HG03558 (cell line): ENCODE data around the gene RPS6KA4.

Experiments
- ATAC-seq: cut with Tn5 transposase; IDR thresholded peaks from one replicate; pipeline ENCODE4 v1.9.1; 2021; ENCODE audit warnings: moderate number of reproducible peaks; ENCODE audit not compliant: unreplicated experiment; ENCODE audit errors: extremely low read depth

The RPS6KA4 gene

DNA sequence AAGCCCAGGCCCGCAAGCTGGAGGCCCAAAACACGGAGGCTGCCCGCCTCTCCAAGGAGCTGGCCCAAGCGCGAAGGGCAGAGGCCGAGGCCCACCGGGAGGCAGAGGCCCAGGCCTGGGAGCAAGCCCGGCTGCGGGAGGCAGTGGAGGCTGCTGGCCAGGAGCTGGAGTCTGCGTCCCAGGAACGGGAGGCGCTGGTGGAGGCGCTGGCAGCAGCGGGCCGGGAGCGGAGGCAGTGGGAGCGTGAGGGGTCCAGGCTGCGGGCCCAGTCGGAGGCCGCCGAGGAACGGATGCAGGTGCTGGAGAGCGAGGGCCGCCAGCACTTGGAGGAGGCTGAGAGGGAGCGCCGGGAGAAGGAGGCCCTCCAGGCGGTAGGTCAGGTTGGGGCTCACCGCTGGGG, 14.2 kb upstream of the RPS6KA4 start:
- ATAC-seq: no peak

DNA sequence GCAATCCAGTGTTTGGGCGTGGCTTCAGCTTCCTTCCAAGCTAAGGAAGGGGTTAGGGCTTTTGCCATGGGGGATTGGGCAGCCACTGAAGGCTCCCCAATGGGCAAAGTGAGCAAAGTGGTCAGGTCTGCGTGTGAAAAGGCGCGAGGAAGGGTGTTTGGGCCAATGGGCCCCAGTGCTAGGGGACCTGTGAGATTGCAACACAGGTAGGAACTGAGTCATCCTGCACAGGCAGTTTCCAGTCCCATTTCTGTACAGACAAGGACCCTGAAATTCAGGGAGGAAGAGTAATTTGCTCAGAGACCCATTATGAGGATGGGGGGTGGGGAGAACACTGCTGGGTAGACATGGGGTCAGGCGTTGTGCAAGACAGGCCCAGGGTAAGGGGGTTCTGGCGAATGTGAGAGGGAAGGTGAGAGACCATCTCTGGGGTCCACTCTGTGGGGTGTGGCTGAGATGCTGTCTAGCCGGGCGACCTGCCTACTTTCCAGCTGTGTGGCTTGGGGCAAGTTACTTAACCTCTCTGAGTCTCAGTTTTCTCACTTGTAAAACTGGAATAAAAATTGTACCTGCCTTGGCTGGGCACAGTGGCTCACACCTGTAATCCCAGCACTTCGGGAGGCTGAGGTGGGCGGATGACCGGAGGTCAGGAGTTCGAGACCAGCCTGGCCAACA, 11.6 kb upstream of the RPS6KA4 start:
- no peak for ATAC-seq

DNA sequence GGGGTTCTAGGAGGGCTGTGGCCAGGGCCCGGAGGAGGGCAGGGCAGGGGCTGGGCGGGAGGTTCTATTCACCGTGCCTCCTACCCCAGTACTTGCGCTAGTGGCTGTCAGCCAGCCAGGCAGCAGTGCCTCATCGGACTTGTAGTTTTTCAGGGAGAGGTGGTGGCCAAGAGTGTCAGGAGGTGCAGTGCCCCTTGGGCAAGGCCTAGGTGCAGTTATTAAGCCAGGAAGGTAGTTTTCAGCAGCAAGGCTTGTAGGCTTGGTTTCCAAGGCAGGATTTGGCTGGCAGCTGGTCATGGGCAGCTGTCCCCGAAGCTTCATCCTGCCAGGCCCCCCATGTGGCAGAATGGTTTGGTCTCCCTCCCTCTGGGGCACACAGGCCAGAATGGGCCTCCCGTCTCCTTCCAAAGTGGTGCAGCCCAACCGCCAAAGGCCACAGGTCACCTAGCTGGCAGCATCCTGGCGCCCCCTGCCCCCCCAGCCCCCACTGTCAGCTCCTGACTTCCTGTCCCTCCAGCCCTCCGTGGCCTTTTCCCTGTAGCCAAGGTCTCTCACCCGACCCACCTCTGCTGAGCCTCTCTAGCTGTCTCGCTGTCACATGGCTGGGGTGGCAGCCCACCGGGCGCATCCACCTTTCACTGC, 10.5 kb upstream of the RPS6KA4 start:
- ATAC-seq: no peak

DNA sequence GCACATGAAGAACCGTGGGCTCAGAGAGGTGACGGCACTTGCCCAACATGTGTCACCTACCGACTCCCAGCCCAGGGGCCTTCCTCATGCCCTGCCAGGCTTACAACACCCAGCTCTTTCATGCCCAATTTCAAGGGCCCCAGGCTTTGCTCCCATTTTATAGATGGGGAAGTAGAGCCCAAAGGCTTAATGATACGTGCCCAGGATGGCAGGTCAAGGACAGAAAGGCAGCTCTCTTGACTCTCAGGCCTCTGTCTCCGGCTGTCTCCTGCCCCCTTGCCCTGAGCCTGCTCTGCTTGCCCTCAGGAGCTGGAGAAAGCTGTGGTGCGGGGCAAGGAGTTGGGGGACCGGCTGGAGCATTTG, 10.0 kb upstream of the RPS6KA4 start:
- ATAC-seq: no peak

DNA sequence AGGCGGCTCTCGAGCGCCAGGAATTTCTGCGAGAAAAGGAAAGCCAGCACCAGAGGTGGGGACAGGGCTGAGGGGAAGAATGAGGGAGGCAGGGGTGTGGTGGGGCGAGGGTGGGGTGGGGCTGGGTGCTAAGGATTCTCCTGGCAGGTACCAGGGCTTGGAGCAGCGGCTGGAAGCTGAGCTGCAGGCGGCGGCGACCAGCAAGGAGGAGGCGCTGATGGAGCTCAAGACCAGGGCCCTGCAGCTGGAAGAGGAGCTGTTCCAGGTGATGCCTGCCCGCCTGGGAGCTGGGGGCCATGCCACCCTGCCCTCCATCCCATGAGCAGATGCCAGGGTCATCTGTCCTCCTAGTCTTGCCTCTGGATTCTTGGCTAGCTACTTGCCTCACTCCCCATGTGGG, 9.6 kb upstream of the RPS6KA4 start:
- no peak for ATAC-seq

DNA sequence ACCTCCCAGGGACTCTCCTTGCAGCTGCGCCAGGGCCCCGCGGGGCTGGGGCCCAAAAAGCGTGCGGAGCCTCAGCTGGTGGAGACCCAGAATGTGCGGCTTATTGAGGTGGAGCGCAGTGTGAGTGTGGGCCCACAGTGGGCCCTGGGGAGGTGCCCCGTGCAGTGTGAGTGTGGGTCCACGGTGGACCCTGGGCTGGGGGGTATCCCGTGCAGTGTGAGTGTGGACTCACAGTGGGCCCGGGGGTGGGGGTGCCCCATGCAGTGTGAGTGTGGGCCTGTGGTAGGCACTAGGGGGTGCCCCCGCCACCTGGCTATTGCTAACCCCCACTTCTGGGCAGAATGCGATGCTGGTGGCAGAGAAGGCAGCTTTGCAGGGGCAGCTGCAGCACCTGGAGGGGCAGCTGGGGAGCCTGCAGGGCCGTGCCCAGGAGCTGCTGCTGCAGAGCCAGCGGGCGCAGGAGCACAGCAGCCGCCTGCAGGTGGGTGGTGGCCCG, 7.8 kb upstream of the RPS6KA4 start:
- no peak for ATAC-seq

DNA sequence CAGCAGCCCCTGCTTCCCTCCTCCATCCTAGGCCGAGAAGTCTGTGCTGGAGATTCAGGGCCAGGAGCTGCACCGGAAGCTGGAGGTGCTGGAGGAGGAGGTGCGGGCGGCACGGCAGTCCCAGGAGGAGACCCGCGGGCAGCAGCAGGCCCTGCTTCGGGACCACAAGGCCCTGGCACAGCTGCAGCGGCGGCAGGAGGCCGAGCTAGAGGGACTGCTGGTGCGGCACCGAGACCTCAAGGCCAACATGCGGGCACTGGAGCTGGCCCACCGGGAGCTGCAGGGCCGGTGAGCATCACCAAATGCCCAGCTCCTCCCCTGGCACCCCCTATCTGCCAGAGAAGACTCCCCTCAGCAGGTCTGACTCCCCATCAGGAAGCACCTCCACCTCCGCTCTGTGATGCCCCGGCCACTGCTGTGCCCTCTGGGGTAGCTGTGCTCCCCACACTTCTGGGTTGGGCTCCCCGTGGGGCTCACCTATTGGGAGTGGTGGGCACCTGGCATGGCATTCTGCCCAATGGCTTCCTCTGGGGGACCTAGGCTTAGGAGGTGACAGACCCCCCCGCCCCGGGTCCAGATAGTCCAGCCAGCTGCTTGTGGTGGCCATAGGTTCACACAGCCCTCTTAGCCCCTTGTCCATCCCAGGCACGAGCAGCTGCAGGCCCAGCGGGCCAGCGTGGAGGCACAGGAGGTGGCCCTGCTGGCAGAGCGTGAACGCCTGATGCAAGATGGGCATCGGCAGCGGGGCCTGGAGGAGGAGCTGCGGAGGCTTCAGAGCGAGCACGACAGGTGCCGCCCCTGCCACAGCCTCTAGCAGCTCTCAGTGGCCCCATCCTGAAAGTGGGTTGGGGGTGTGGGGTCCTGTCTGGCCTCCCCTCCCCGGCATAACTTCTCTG, 6.6 kb upstream of the RPS6KA4 start:
- ATAC-seq: no peak

DNA sequence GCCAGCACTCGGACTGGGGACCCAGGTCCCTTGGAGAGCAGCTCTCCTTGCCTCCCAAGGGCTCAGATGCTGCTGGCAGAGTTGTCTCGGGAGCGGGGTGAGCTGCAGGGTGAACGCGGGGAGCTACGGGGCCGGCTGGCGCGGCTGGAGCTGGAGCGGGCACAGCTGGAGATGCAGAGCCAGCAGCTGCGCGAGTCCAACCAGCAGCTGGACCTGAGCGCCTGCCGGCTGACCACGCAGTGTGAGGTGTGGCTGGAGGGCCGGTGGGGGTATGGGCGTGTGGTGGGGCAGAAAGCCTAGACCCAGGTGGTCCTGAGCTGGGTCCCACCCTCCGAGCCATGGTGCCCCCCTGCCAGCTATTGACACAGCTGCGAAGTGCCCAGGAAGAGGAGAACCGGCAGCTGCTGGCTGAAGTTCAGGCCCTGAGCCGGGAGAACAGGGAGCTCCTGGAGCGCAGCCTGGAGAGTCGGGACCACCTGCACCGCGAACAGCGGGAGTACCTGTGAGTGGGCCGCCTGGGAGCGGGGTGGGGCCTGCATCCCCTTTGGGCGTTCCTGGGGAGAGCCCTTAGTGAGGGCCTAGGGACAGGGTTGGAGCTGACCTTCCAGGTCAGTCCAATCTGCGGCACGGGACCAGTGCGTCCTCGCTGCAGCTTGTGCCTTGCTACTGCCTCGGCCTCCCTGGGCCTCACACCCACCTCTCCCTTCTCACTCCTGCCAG, 5.8 kb upstream of the RPS6KA4 start:
- ATAC-seq: no peak

DNA sequence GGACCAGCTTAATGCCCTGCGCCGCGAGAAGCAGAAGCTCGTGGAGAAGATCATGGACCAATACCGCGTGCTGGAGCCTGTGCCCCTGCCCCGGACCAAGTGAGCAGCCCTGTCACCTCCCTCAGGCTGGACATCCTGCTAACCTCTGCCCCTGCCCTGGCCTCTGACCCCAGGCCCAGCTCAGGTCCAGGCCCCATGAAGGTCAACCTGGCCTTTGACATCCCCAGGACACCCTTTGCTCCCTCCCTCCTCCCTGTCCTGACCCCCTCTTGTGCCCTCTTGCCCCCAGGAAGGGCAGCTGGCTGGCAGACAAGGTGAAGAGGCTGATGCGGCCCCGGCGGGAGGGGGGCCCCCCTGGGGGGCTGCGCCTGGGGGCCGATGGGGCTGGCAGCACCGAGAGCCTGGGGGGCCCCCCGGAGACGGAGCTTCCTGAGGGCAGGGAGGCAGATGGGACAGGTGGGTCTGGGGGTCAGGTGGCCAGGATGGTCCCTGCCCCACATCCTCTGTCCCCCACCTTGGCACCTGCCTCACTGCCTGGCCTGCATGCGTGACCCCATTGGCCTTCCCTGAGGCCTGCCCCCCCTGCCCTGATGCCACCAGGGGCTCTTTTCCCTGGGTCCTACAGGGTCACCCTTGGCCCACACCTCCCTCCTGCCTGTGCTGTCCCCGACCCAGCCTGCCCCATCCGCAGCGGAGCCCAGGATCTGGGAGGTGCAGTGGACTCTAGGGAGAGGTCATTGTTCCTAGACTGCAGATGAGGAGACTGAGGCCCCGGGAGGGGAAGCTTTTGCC, 5.1 kb upstream of the RPS6KA4 start:
- ATAC-seq: no peak

DNA sequence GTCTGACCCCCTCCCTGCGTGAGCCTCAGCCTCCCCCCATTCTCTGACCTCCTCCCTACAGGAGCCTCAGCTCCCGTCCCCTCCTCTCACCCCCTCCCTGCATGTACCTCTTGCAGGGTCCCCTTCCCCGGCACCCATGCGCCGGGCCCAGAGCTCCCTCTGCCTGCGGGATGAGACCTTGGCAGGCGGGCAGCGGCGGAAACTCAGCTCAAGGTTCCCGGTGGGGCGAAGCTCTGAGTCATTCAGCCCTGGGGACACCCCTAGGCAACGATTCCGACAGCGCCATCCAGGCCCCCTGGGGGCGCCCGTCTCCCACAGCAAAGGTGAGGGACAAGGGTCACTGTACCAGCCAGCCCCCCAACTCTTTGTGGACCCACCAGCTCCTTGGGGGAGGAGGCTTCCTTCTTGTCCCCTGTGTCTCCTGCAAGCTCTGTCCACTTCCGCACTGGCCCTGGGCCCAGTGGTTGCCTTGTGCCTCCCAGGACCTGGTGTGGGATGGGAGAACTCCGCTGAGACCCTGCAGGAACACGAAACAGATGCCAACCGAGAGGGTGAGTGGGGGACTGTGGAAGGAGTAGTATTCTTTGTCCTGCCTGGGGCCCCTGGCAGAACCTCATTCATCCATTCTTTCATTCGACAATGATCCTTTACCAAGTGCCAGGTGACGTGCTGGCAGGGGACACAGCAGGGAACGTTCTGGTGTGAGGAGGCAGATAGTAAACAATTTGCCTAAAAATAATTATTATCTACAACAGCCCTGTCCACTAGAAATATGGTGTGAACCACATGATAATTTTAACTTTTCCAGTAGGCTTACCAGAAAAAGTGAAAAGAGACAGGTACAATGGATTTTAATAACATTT, 3.7 kb upstream of the RPS6KA4 start:
- no peak for ATAC-seq

DNA sequence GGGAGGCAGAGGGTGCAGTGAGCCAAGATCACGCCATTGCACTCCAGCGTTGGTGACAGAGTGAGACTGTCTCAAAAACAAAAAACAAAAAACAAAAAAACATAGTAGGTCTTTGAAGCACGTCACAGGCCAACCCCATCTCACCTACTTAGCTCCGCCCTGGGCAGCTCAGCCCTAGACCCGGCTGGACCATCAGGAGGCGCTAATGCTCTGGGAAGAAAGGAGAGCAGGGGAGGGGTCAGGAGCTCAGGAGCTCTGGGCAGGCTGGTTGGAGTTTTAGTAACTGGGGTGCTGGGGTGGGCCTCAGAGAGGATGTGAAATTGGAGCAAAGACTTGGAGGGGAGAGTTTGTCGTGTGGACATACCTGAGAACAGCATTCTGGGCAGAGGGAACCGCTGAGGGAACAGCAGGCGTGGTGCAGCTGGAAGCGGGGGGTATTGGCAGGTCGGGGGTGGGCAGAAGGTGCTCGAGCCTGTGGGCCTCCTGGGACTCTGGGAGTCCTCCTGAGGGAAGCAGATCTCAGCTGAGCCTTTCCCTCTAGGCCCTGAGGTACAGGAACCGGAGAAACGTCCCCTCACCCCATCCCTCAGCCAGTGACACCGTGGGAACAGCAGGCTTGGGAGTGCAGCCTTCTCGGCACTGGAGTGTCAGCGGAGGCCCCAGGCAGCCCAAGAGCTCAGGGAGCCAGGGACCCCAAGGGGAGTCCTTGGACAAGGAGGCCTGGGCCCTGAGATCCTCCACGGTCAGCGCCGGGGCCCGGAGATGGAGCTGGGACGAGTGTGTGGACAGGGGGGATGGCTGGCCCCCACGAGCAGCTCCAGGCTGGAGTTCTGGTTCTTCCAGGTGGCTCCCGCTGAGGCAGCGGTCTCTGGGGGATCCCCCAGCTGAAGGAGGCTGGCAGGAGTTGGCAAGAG, 2.2 kb upstream of the RPS6KA4 start:
- no peak for ATAC-seq

DNA sequence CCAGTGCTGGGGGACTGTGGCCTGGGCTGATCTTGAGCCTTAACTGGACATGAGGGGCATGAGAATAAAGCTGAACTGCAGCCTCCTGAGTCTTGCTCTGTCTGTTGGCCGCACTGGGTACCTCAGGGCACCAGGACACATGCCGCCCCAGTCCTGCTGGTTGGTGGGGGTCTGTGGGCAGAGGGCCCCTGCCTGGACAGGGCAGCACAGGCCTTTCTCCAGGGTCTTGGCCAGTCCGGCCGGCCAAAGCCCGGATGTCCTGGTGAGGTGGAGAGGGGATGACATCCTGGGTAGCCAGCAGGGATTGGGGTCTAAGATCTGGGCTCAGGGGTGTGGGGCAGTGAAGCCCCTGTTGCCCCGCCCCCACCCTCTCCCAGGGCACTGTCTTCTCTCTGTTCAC, 1.5 kb upstream of the RPS6KA4 start:
- no peak for ATAC-seq

DNA sequence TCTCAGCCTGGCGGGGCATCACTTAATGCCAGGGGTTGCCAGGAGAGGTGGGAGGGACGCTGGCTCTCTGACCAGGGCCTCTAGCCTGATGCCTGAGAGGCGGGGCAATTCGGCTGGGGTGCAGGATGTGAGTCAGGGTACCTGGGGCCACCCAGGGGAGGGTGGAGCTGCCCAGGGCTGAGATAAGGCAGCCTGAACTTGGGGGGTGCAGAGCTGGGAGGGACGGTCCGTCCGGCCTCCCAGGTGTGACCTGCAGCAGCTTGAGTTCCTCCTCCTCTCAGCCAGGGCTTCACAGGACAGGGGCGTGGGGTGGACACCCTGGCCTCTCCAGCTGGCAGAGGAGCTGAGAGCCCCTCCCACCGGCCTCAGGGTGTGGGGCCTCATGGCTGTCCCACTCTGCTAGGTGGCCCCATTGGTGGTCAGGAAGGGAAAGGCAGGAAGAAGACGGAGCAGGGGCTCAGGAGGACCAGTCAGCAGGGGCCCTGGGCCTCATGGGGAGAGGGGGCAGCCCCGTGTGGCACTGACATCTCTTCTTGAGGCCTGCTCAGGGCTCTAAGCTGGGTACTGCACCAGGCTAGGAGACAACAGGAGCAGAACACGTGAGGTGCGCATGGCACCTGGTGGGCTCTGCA, 942 bp upstream of the RPS6KA4 start:
- no peak for ATAC-seq

DNA sequence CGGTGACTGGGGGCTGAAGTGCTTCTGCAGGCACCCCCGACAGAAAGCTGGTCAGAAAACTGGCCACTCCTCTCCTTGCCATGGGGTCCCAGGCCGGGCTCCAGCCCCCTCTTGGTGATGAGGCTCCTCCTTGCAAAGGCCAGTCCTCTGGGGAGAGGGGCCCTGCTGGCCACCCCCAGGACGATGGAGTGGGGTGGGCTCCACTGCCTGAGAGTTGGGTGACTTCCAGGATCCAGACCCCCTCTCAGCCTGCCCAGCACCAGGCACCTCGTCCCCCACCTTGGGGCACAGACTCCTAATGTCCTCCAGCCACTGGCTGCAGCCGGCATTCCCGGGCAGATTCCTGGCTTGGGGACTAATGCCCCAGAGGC, 441 bp upstream of the RPS6KA4 start:
- ATAC-seq: no peak

DNA sequence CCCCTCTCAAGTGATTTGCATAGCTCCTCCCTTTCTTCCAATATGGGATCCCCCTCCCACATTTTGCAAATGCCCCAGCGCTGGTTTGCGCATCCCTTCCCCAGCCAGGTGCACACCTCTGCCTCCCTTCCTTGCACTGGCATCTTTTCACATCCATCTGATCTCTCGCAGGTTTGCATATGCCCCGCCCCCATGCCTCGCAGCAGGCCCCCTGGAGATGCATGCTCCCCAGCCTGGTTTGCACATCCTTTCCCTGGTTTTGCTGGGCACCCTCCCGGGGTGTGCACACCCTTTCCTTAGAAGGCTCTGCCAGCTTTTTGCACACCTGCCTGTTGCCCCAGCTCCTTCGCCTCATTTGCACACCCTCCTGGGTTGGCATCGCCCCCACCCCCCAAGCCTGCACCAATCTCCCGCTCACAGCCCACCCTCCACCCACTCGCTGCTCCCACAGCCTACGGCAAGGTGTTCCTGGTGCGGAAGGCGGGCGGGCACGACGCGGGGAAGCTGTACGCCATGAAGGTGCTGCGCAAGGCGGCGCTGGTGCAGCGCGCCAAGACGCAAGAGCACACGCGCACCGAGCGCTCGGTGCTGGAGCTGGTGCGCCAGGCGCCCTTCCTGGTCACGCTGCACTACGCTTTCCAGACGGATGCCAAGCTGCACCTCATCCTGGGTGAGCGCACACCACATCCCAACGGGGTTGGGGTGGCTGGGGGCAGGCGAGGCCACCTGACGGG, 917 bp downstream of the RPS6KA4 start:
- ATAC-seq: no peak

DNA sequence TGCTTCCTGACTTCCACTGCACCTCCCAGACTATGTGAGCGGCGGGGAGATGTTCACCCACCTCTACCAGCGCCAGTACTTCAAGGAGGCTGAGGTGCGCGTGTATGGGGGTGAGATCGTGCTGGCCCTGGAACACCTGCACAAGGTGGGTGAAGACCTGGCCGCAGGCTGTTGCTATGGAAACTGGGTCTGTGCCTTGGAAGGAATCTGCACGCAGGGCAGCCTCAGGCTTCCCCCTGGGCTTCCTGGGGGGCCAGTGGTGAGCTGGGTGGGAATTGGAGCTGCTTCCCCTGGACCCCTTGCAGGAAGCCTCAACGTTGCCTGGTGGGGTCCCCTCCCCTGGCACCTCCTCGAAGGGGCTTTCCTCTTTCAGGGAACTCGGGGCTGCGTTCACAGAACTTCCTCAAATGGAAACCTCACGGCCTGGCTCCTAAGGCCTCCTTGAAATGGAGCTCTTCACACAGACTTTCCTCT, 1.5 kb downstream of the RPS6KA4 start:
- no peak for ATAC-seq

DNA sequence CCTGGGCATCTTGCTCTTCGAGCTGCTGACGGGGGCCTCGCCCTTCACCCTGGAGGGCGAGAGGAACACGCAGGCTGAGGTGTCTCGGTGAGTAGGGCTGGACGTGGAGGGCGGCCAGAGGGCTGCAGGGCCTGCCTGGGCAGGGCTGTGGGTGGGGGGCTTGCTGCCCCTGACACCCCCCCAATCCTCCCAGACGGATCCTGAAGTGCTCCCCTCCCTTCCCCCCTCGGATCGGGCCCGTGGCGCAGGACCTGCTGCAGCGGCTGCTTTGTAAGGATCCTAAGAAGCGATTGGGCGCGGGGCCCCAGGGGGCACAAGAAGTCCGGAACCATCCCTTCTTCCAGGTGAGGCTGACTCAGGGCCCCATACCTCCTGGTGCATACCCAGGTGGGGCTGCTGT, 2.7 kb downstream of the RPS6KA4 start:
- ATAC-seq: no peak
